AG10803 (cell line): ENCODE results near the gene MPP3.

ENCODE experiments used
- DNase-seq: peaks from one replicate; pipeline ENCODE4 v3.0.0; 2010; ENCODE audit warnings: low read depth
- H3K4me3 ChIP-seq: 2 replicates; pipeline ENCODE4 v1.5.1; 2011; ENCODE audit warnings: mild to moderate bottlenecking, low read length, control low read depth
- TF ChIP-seq, protein P1 (sequence below): conservative IDR thresholded peaks from 2 replicates; pipeline ENCODE4 v1.5.1; 2011; ENCODE audit warnings: mild to moderate bottlenecking, low read length, control low read depth, inconsistent platforms

The MPP3 gene

DNA sequence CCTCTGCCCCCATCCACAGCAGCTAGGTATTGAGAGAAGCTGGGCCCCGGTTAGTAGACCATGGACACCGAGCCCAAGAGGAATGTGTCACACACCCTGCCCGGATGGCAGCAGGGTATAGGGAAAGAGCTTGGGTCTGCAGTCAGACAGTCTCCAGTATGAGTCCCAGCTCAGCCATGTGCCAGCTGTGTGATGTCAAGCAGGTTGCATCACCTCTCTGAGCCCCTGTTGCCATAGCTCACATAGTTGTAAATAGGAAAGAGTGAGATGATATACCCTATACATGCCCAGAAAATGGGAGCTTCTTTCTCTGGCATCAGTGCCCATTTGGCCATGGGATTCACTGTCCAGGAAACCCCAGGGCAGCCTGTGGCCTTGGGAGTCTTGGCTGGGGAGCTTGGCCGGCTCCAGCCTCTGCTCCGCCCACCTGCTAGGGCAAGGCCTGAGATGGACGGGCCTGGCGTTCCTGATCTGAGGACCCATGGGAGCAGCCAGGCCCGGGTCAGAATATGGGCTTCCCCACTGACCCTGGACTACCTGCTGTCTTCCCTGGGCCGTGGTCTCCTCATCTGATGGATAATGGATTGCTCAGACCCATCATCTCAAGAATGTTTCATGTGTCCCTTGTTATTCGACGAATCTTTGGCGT is 27.3 kb upstream of the MPP3 start:
- TF ChIP-seq, protein P1, sequence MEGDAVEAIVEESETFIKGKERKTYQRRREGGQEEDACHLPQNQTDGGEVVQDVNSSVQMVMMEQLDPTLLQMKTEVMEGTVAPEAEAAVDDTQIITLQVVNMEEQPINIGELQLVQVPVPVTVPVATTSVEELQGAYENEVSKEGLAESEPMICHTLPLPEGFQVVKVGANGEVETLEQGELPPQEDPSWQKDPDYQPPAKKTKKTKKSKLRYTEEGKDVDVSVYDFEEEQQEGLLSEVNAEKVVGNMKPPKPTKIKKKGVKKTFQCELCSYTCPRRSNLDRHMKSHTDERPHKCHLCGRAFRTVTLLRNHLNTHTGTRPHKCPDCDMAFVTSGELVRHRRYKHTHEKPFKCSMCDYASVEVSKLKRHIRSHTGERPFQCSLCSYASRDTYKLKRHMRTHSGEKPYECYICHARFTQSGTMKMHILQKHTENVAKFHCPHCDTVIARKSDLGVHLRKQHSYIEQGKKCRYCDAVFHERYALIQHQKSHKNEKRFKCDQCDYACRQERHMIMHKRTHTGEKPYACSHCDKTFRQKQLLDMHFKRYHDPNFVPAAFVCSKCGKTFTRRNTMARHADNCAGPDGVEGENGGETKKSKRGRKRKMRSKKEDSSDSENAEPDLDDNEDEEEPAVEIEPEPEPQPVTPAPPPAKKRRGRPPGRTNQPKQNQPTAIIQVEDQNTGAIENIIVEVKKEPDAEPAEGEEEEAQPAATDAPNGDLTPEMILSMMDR = no peak
- H3K4me3 ChIP-seq = no peak overlapping the region
- DNase-seq = peak; percentile 48

DNA sequence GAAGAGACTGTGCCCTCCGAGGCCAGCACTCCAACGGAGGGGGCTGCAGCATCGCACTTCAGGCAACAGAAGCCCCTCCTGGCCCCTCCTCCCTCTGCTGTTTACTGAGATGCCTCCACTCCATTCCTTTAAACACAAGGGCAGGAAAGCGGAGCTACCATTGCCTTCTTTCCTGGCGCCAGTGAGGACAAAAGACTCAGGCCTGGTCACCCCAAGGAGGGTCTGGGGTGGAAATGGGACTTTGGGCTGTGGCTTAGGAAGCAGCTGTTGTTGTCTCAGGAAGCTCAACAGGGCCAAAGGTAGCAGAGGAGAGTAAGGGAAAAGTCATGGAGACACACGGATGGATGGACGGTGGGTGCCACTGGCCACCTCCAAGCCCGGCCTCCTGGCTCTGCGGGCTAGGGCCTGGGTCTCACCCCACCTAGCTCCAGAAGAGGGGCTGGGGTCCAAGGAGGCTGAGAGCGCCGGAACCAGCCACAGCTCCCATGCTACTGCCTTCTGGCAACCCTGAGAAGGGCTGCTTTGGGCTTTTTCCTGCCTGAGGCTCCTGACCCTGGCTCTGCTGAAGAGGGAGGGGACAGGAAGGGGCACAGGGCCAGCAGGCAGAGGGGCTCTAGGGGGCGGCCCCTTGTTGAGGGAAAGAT is 25.1 kb upstream of the MPP3 start:
- no peak overlapping the region for H3K4me3 ChIP-seq
- TF ChIP-seq, protein P1 = no peak
- DNase-seq = no peak

DNA sequence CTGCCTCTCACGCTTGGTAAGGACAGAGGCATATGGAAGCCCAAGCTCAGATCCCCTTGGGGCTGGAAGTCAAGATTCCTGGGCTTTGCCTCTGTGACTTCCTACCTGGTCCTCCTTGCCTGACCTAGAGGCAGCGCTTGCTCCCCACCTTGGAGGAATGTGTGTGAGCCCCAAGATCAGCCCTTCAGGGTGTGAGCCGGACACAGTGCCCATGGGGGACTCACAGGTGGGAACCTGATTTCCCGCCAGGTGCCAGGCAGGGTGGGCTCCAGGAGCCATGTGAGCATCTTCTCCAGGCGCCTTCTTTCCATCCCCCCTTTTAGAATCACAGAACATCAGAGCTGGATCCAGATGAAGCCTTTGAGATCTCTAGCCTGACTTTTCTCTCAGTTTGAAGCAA is 24.2 kb upstream of the MPP3 start:
- H3K4me3 ChIP-seq = no peak overlapping the region
- DNase-seq = no peak
- TF ChIP-seq, protein P1 = no peak

DNA sequence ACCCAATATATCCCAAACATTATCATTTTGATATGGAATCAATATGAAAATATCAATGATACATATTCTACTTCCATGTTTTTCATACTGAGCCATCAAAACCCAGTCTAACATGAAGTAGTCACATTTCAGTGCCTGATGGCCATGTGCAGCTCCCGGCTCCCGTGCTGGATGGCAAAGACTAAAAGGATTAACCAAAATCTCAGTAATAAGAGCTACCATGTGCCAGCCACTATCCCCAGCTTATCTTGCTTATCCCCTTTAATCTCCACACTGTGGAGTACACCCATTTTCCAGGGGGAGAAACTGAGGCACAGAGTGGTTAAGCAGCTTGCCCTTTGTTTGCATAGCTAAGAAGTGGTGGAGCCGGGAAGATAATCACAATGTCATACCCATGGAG is 23.2 kb upstream of the MPP3 start:
- DNase-seq = no peak
- TF ChIP-seq, protein P1 = no peak

DNA sequence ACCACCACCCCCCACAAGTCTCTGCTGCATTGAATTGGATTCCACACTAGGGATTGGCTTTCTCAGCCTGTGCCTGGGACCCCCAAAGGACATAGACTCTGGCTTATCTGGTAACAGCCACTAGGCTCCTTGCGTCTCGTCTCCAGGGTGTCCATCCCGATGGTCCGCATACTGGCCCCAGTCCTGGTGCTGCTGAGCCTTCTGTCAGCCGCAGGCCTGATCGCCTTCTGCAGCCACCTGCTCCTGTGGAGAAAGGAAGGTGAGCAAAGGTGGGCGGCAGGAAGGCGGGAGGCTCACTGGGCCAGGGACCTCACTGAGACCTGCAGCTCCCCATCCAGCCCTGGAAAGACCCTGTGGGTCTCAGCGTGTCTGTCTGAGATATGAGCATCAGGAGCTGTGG is 22.1 kb upstream of the MPP3 start:
- TF ChIP-seq, protein P1 = no peak
- H3K4me3 ChIP-seq = no peak overlapping the region
- DNase-seq = no peak

More for the DNA sequence above, 23.2 kb upstream of the MPP3 start:
- no peak overlapping the region for H3K4me3 ChIP-seq

DNA sequence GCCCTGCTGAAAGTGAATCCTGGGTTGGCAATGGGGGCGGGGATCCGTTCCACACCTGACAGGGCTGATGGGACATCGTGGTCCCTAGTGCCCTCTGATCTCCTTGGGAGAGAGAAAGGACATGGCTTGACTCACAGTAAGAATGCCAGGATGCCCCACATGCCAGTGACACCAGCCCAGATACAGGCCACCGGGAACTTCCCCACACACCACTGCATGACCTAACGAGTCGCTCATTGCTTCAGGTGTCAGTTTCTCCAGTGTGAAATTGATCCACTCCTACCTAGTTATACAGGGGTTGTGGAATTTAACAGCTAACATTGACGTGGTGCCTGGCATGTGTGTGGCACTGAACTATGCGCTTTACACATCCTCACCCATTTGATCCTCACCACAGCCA is 21.6 kb upstream of the MPP3 start:
- TF ChIP-seq, protein P1 = no peak
- H3K4me3 ChIP-seq = no peak overlapping the region
- no peak for DNase-seq

DNA sequence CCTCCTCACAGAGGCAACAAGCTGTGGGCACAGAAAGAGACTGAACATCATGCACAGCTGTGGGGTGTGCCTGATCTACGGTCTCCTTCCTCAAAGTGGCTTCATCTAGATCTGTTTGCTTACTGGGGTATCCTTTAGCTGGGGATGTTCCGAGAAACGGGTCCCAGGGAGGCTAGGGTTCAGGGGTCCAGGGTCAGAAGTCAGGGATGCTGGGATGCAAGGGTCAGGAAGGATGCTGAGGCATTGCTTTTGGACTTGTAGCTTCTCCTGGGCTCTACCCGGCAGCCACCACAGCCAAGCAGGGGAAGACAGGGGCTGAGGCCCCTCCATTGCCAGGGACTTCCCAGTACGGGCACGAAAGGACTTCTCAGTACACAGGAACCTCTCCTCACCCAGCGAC is 20.6 kb upstream of the MPP3 start:
- TF ChIP-seq, protein P1 = no peak
- DNase-seq = no peak
- no peak overlapping the region for H3K4me3 ChIP-seq
